OCI-LY3 (cell line): ENCODE data around the gene PTGIS.
A peak's percentile ranks its signal among the peaks of the same experiment; 100 is the strongest.

Experiments used
- H2AFZ ChIP-seq: fragments of 200-600, 300-600 bp; shearing (Covaris generic); 2 replicates; pipeline ENCODE4 v1.6.0; 2014; ENCODE audit warnings: antibody characterized with exemption, low read depth, low read length
- H3K27ac ChIP-seq: fragments of 200-600, 300-600 bp; sonication (generic); 2 replicates; pipeline ENCODE4 v1.5.1; 2014; ENCODE audit warnings: mild to moderate bottlenecking, low read length, moderate library complexity, mixed read lengths
- H3K27me3 ChIP-seq: fragments of 200-600, 300-600 bp; sonication (generic); 2 replicates; pipeline ENCODE4 v1.6.1; 2014; ENCODE audit warnings: low read depth, low read length, mixed read lengths
- H3K36me3 ChIP-seq: fragments of 200-600, 300-600 bp; sonication (generic); replicated peaks from 2 replicates; pipeline ENCODE3; 2014; ENCODE audit warnings: low read depth, low read length, mixed read lengths
- H3K4me1 ChIP-seq: fragments of 300-600, 200-600 bp; sonication (generic); 2 replicates; pipeline ENCODE4 v1.6.1; 2014; ENCODE audit warnings: low read length, mixed read lengths
- H3K4me2 ChIP-seq: fragments of 200-600, 300-600 bp; sonication (generic); 2 replicates; pipeline ENCODE4 v1.6.1; 2014; ENCODE audit warnings: low read length, mixed read lengths
- H3K4me3 ChIP-seq: fragments of 300-600, 200-600 bp; sonication (generic); 2 replicates; pipeline ENCODE4 v1.5.1; 2014; ENCODE audit warnings: antibody characterized with exemption, mild to moderate bottlenecking, low read length, moderate library complexity
- H3K79me2 ChIP-seq: fragments of 300-600, 200-600 bp; shearing (Covaris generic); 2 replicates; pipeline ENCODE4 v1.6.1; 2014; ENCODE audit warnings: mild to moderate bottlenecking, low read length, mixed read lengths
- H3K9ac ChIP-seq: fragments of 300-600, 200-600 bp; shearing (Covaris generic); 2 replicates; pipeline ENCODE4 v1.6.0; 2014; ENCODE audit warnings: mild to moderate bottlenecking, low read length, moderate library complexity
- H3K9me3 ChIP-seq: fragments of 200-600, 300-600 bp; shearing (Covaris generic); 2 replicates; pipeline ENCODE4 v1.6.1; 2014; ENCODE audit warnings: low read length, mixed read lengths; ENCODE audit not compliant: insufficient read depth
- H4K20me1 ChIP-seq: fragments of 200-600, 300-600 bp; sonication (generic); 2 replicates; pipeline ENCODE4 v1.6.1; 2016; ENCODE audit warnings: low read length, mixed read lengths; ENCODE audit not compliant: insufficient read depth
- EZH2phosphoT487 ChIP-seq: fragments of 200-600 bp; shearing (Covaris generic); IDR thresholded peaks from 2 replicates; pipeline ENCODE4 v1.6.1; 2018; ENCODE audit warnings: antibody characterized with exemption, mixed run types, low read depth
- TF ChIP-seq, protein P1 (sequence below): fragments of 200-600, 300-600 bp; sonication (generic); IDR thresholded peaks from 2 replicates; pipeline ENCODE4 v1.5.1; 2014; ENCODE audit warnings: antibody characterized with exemption, low read length, low read depth

Gene PTGIS

DNA sequence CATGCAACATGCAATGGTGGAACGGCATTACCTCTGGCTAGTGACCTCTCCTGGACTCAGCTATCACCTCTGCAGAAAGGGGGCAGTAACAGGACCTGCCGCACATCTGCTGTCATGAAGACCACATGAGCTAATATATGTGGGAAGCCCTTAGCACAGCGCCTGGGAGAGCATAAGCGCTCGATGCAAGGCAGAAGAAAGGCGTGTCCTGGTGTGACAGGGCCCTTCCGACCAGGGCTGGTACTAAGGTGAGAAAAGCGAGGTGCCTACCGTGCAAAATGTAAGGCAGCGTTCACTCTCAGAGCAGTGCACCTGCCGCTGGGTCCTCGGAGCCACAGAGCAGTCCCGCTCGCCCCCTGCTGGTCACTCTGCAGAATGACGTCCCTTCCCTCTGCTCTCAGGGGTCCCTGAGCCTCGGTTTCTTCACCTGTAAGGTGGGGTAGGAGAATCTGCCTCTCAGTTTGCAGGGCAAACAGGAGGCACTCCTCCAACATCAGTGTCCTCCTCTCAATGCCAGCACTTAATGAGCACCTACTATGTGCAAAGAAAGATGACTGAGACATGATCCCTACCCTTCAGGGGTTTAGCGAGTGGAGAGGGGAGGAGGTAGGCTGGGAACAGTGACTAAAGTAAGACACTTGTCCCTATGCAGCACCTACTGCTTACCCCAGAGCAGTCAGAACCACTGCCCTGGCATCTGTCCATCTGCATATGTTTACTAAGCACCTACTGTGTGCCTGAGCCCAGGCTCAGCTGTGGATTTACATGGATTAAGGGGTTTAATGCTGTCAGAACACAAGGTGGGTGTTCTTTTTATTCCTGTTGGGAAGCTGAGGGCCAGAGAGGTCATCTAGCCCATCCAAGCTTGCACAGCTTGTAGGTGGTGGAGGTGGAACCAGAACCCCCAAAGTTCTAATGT, 41.1 kb upstream of the PTGIS start:
- H3K9me3 ChIP-seq: no peaks in the 10 kb centered on the region
- peaks cover 12% of the 10 kb centered on the region for H3K4me1 ChIP-seq
- no peak overlapping the region for H2AFZ ChIP-seq
- peak overlapping the region; percentile 62 for H3K4me3 ChIP-seq
- no peaks in the 10 kb centered on the region for H3K79me2 ChIP-seq
- H3K9ac ChIP-seq: no peak overlapping the region
- H3K36me3 ChIP-seq: no peaks in the 10 kb centered on the region
- no peaks in the 10 kb centered on the region for H4K20me1 ChIP-seq
- H3K27ac ChIP-seq: no peak overlapping the region
- H3K27me3 ChIP-seq: peaks cover 29% of the 10 kb centered on the region
- H3K4me2 ChIP-seq: peak overlapping the region; percentile 81
- TF ChIP-seq, protein P1, sequence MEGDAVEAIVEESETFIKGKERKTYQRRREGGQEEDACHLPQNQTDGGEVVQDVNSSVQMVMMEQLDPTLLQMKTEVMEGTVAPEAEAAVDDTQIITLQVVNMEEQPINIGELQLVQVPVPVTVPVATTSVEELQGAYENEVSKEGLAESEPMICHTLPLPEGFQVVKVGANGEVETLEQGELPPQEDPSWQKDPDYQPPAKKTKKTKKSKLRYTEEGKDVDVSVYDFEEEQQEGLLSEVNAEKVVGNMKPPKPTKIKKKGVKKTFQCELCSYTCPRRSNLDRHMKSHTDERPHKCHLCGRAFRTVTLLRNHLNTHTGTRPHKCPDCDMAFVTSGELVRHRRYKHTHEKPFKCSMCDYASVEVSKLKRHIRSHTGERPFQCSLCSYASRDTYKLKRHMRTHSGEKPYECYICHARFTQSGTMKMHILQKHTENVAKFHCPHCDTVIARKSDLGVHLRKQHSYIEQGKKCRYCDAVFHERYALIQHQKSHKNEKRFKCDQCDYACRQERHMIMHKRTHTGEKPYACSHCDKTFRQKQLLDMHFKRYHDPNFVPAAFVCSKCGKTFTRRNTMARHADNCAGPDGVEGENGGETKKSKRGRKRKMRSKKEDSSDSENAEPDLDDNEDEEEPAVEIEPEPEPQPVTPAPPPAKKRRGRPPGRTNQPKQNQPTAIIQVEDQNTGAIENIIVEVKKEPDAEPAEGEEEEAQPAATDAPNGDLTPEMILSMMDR: peak; percentile 99
- TF ChIP-seq EZH2phosphoT487: no peak

DNA sequence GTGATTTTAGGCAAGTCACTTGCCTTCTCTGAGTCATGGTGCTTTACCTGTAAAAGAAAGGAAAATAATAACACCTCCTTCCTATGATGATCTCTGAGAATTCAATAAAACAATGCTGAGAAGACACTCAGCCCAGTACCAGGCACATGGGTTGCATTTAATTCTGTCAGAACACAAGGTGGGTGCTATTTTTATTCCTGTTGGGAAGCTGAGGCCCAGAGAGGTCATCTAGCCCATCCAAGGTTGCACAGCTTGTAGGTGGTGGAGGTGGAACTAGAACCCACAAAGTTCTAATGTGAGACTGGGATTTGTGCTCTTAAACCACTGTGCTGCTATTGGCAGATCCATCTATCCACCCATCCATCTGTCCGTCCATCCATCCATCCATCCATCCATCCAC, 39.6 kb upstream of the PTGIS start:
- Histone ChIP-seq H3K4me2 (no peak overlapping the region), H3K27ac (no peak overlapping the region), H3K4me3 (no peak overlapping the region), H4K20me1 (no peaks in the 10 kb centered on the region), H2AFZ (no peak overlapping the region), H3K27me3 (peaks cover 29% of the 10 kb centered on the region), H3K9ac (no peak overlapping the region), H3K79me2 (no peaks in the 10 kb centered on the region), H3K4me1 (peaks cover 12% of the 10 kb centered on the region), H3K36me3 (no peaks in the 10 kb centered on the region), H3K9me3 (no peaks in the 10 kb centered on the region)
- TF ChIP-seq, protein P1: no peak
- no peak for TF ChIP-seq EZH2phosphoT487

DNA sequence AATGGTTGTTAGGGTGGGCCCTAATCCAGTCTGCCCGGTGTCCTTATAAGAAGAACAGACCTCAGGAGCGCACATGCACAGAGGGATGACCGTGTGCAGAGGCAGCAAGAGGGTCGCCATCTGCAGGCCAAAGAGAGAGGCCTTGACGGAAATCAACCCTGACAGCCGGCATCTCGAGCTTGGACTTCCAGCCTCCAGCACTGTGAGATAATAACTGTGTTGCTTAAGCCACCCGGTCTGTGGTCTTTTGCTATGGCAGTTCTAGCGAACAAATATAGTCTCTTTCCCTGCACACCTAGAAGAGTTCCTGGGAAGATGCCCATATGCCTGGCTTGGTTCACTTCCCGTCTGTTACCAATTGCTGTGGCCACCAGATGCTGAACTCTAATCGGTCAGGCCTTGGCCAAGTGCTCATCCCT, 35.3 kb upstream of the PTGIS start:
- Histone ChIP-seq H4K20me1 (no peaks in the 10 kb centered on the region), H3K36me3 (no peaks in the 10 kb centered on the region), H3K79me2 (no peaks in the 10 kb centered on the region), H3K27me3 (peaks cover 17% of the 10 kb centered on the region), H2AFZ (no peak overlapping the region), H3K9ac (no peak overlapping the region), H3K4me1 (no peaks in the 10 kb centered on the region), H3K9me3 (0 out of 2 replicates have a peak, but pooled peaks cover under 1% of the 10 kb centered on the region), H3K27ac (no peak overlapping the region), H3K4me2 (no peak overlapping the region), H3K4me3 (no peak overlapping the region)
- TF ChIP-seq, protein P1: peak; percentile 30; the same call in 1 of the 2 replicates
- no peak for TF ChIP-seq EZH2phosphoT487

DNA sequence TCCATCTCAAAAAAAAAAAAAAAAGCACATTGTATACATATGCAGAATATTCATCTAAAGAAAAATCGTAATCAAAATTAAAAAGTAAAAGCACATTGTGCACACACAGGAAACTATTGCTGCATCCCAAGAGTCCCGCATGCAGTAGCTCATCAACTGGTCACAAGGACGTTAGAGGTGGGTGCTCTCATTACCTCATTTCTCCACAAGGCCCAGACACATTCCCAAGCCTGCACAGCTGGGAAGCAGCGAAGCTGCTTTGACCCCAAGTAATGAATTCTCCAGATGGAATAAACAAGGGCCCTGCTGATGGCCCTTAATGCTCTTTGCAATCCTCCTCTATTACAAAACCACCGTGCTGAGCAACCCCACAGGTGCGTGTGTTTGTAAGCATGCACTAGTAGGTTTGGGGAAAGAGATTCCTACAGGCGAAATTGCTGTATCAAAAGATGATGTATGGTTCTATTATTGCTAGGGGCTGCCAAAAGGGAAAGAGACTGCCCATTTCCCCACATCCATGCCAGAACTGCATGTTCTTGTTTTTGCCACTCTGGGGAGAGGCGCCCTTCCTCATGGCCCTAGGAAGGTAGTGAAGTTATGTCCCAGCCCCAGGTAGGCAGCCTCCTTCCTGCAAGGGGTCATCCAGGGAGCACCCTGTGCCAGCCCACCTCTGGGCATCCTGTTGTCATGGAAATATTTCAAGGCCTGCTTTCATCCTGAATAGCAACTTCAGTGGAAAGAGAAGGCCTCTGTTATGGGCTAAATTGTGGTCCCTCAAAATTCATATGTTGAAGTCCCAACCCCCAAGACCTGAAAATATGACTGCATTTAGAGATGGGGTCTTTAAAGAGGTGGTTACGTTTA, 34.6 kb upstream of the PTGIS start:
- TF ChIP-seq EZH2phosphoT487: no peak
- TF ChIP-seq, protein P1: no peak
- Histone ChIP-seq H3K4me3 (no peak overlapping the region), H3K9me3 (0 out of 2 replicates have a peak, but pooled peaks cover 4% of the 10 kb centered on the region), H4K20me1 (no peaks in the 10 kb centered on the region), H3K9ac (no peak overlapping the region), H3K27me3 (peaks cover 12% of the 10 kb centered on the region), H2AFZ (no peak overlapping the region), H3K79me2 (no peaks in the 10 kb centered on the region), H3K4me1 (peaks cover 3% of the 10 kb centered on the region; the same call in 1 of the 2 replicates), H3K4me2 (no peak overlapping the region), H3K36me3 (no peaks in the 10 kb centered on the region), H3K27ac (no peak overlapping the region)
